ENCODE measurements around the gene KCNK10.

KCNK10 gene

GRCh38 chr14:88323086-88323522, at the start of gene KCNK10:
KCNK10 (minus strand) TSS chr14:88323269; CDS start chr14:88322798, 471 bp downstream.
- Histone ChIP-seq H3K9ac (ENCODE audit: low read depth, low read length) (peak within 1 kb of the TSS; percentile 55; the same call in 1 of the 2 replicates), H3K4me3 (ENCODE audit: low read length) (peak within 1 kb of the TSS; percentile 75), H3K27me3 (ENCODE audit: insufficient read depth, low read length) (peaks cover 99% of the 10 kb centered on the region), H3K9me3 (ENCODE audit: insufficient read depth, low read depth, low read length) (0 out of 2 replicates have a peak, but pooled peaks cover under 1% of the 10 kb centered on the region), H3K4me1 (ENCODE audit: insufficient read depth, low read length) (0 out of 2 replicates have a peak, but pooled peaks cover 5% of the 10 kb centered on the region), H3K36me3 (ENCODE audit: insufficient read depth, low read depth, low read length) (no peaks in the 10 kb centered on the region), H3K27ac (ENCODE audit: low read length) (no peak within 1 kb of the TSS)

- H3K36me3 ChIP-seq (ENCODE audit: insufficient read depth, low read depth, low read length) = no peaks in the 10 kb centered on the region
- H3K9me3 ChIP-seq (ENCODE audit: insufficient read depth, low read depth, low read length) = peaks cover 11% of the 10 kb centered on the region; the same call in 1 of the 2 replicates
- H3K27me3 ChIP-seq (ENCODE audit: insufficient read depth, low read length) = no peaks in the 10 kb centered on the region
- H3K4me1 ChIP-seq (ENCODE audit: insufficient read depth, low read length) = peaks cover 13% of the 10 kb centered on the region; the same call in 1 of the 2 replicates
- H3K9ac ChIP-seq (ENCODE audit: low read depth, low read length) = no peak overlapping the region
- H3K27ac ChIP-seq (ENCODE audit: low read length) = no peak overlapping the region
- H3K4me3 ChIP-seq (ENCODE audit: low read length) = no peak overlapping the region
Observed at GRCh38 chr14:88369496-88369895, 46.4 kb upstream of the KCNK10 start.

GRCh38 chr14:88364710-88365413, 41.8 kb upstream of the KCNK10 start:
- peaks cover 37% of the 10 kb centered on the region; the same call in 1 of the 2 replicates for H3K4me1 ChIP-seq (ENCODE audit: insufficient read depth, low read length)
- H3K4me3 ChIP-seq (ENCODE audit: low read length) = peak overlapping the region; percentile 29; the same call in 1 of the 2 replicates
- H3K9me3 ChIP-seq (ENCODE audit: insufficient read depth, low read depth, low read length) = peaks cover 11% of the 10 kb centered on the region; the same call in 1 of the 2 replicates
- H3K36me3 ChIP-seq (ENCODE audit: insufficient read depth, low read depth, low read length) = no peaks in the 10 kb centered on the region
- no peaks in the 10 kb centered on the region for H3K27me3 ChIP-seq (ENCODE audit: insufficient read depth, low read length)
- peak overlapping the region; percentile 79 for H3K27ac ChIP-seq (ENCODE audit: low read length)
- no peak overlapping the region; the same call in 1 of the 2 replicates for H3K9ac ChIP-seq (ENCODE audit: low read depth, low read length)

- Histone ChIP-seq H3K27me3 (ENCODE audit: insufficient read depth, low read length) (no peaks in the 10 kb centered on the region), H3K9ac (ENCODE audit: low read depth, low read length) (no peak overlapping the region), H3K4me3 (ENCODE audit: low read length) (no peak overlapping the region; the same call in 1 of the 2 replicates), H3K9me3 (ENCODE audit: insufficient read depth, low read depth, low read length) (peaks cover 5% of the 10 kb centered on the region; the same call in 1 of the 2 replicates), H3K27ac (ENCODE audit: low read length) (no peak overlapping the region), H3K36me3 (ENCODE audit: insufficient read depth, low read depth, low read length) (no peaks in the 10 kb centered on the region), H3K4me1 (ENCODE audit: insufficient read depth, low read length) (peaks cover 37% of the 10 kb centered on the region; the same call in 1 of the 2 replicates)
Observed at GRCh38 chr14:88363644-88364043, 40.6 kb upstream of the KCNK10 start.

- Histone ChIP-seq H3K4me3 (ENCODE audit: low read length) (no peak overlapping the region), H3K36me3 (ENCODE audit: insufficient read depth, low read depth, low read length) (no peaks in the 10 kb centered on the region), H3K27me3 (ENCODE audit: insufficient read depth, low read length) (no peaks in the 10 kb centered on the region), H3K9ac (ENCODE audit: low read depth, low read length) (no peak overlapping the region), H3K9me3 (ENCODE audit: insufficient read depth, low read depth, low read length) (no peaks in the 10 kb centered on the region), H3K4me1 (ENCODE audit: insufficient read depth, low read length) (peaks cover 23% of the 10 kb centered on the region; the same call in 1 of the 2 replicates), H3K27ac (ENCODE audit: low read length) (no peak overlapping the region)
Observed at GRCh38 chr14:88359500-88359899, 36.4 kb upstream of the KCNK10 start.

- no peak overlapping the region for H3K27ac ChIP-seq (ENCODE audit: low read length)
- H3K27me3 ChIP-seq (ENCODE audit: insufficient read depth, low read length) = no peaks in the 10 kb centered on the region
- H3K9me3 ChIP-seq (ENCODE audit: insufficient read depth, low read depth, low read length) = no peaks in the 10 kb centered on the region
- no peak overlapping the region for H3K4me3 ChIP-seq (ENCODE audit: low read length)
- no peaks in the 10 kb centered on the region for H3K36me3 ChIP-seq (ENCODE audit: insufficient read depth, low read depth, low read length)
- no peak overlapping the region for H3K9ac ChIP-seq (ENCODE audit: low read depth, low read length)
- H3K4me1 ChIP-seq (ENCODE audit: insufficient read depth, low read length) = 0 out of 2 replicates have a peak, but pooled peaks cover 3% of the 10 kb centered on the region
Observed at GRCh38 chr14:88354358-88354757, 31.3 kb upstream of the KCNK10 start.

- Histone ChIP-seq H3K36me3 (ENCODE audit: insufficient read depth, low read depth, low read length) (no peaks in the 10 kb centered on the region), H3K27ac (ENCODE audit: low read length) (no peak overlapping the region), H3K4me1 (ENCODE audit: insufficient read depth, low read length) (0 out of 2 replicates have a peak, but pooled peaks cover 3% of the 10 kb centered on the region), H3K27me3 (ENCODE audit: insufficient read depth, low read length) (no peaks in the 10 kb centered on the region), H3K9me3 (ENCODE audit: insufficient read depth, low read depth, low read length) (no peaks in the 10 kb centered on the region), H3K4me3 (ENCODE audit: low read length) (no peak overlapping the region), H3K9ac (ENCODE audit: low read depth, low read length) (no peak overlapping the region)
Observed at GRCh38 chr14:88352698-88353097, 29.6 kb upstream of the KCNK10 start.

GRCh38 chr14:88351966-88352691, 29.1 kb upstream of the KCNK10 start:
- H3K4me3 ChIP-seq (ENCODE audit: low read length) = no peak overlapping the region
- H3K4me1 ChIP-seq (ENCODE audit: insufficient read depth, low read length) = 0 out of 2 replicates have a peak, but pooled peaks cover 3% of the 10 kb centered on the region
- no peak overlapping the region for H3K9ac ChIP-seq (ENCODE audit: low read depth, low read length)
- no peaks in the 10 kb centered on the region for H3K9me3 ChIP-seq (ENCODE audit: insufficient read depth, low read depth, low read length)
- no peaks in the 10 kb centered on the region for H3K36me3 ChIP-seq (ENCODE audit: insufficient read depth, low read depth, low read length)
- H3K27ac ChIP-seq (ENCODE audit: low read length) = no peak overlapping the region
- no peaks in the 10 kb centered on the region for H3K27me3 ChIP-seq (ENCODE audit: insufficient read depth, low read length)

- no peaks in the 10 kb centered on the region for H3K36me3 ChIP-seq (ENCODE audit: insufficient read depth, low read depth, low read length)
- 0 out of 2 replicates have a peak, but pooled peaks cover 3% of the 10 kb centered on the region for H3K4me1 ChIP-seq (ENCODE audit: insufficient read depth, low read length)
- no peak overlapping the region for H3K9ac ChIP-seq (ENCODE audit: low read depth, low read length)
- H3K4me3 ChIP-seq (ENCODE audit: low read length) = no peak overlapping the region
- no peaks in the 10 kb centered on the region for H3K9me3 ChIP-seq (ENCODE audit: insufficient read depth, low read depth, low read length)
- no peak overlapping the region for H3K27ac ChIP-seq (ENCODE audit: low read length)
- no peaks in the 10 kb centered on the region for H3K27me3 ChIP-seq (ENCODE audit: insufficient read depth, low read length)
Observed at GRCh38 chr14:88348546-88348945, 25.5 kb upstream of the KCNK10 start.

- no peak overlapping the region for H3K27ac ChIP-seq (ENCODE audit: low read length)
- H3K4me3 ChIP-seq (ENCODE audit: low read length) = no peak overlapping the region
- H3K9me3 ChIP-seq (ENCODE audit: insufficient read depth, low read depth, low read length) = no peaks in the 10 kb centered on the region
- H3K27me3 ChIP-seq (ENCODE audit: insufficient read depth, low read length) = no peaks in the 10 kb centered on the region
- no peaks in the 10 kb centered on the region for H3K36me3 ChIP-seq (ENCODE audit: insufficient read depth, low read depth, low read length)
- 0 out of 2 replicates have a peak, but pooled peaks cover 3% of the 10 kb centered on the region for H3K4me1 ChIP-seq (ENCODE audit: insufficient read depth, low read length)
- H3K9ac ChIP-seq (ENCODE audit: low read depth, low read length) = no peak overlapping the region
Observed at GRCh38 chr14:88346048-88346639, 23.1 kb upstream of the KCNK10 start.

- H3K27ac ChIP-seq (ENCODE audit: low read length) = no peak overlapping the region
Observed at GRCh38 chr14:88342980-88343379, 19.9 kb upstream of the KCNK10 start.

More at GRCh38 chr14:88342980-88343379, 19.9 kb upstream of the KCNK10 start:
- H3K4me3 ChIP-seq (ENCODE audit: low read length) = no peak overlapping the region
- H3K9ac ChIP-seq (ENCODE audit: low read depth, low read length) = no peak overlapping the region
- H3K36me3 ChIP-seq (ENCODE audit: insufficient read depth, low read depth, low read length) = no peaks in the 10 kb centered on the region
- 0 out of 2 replicates have a peak, but pooled peaks cover 3% of the 10 kb centered on the region for H3K4me1 ChIP-seq (ENCODE audit: insufficient read depth, low read length)
- no peaks in the 10 kb centered on the region for H3K9me3 ChIP-seq (ENCODE audit: insufficient read depth, low read depth, low read length)
- H3K27me3 ChIP-seq (ENCODE audit: insufficient read depth, low read length) = no peaks in the 10 kb centered on the region
